ENCODE data around the gene PKNOX1.

DNA sequence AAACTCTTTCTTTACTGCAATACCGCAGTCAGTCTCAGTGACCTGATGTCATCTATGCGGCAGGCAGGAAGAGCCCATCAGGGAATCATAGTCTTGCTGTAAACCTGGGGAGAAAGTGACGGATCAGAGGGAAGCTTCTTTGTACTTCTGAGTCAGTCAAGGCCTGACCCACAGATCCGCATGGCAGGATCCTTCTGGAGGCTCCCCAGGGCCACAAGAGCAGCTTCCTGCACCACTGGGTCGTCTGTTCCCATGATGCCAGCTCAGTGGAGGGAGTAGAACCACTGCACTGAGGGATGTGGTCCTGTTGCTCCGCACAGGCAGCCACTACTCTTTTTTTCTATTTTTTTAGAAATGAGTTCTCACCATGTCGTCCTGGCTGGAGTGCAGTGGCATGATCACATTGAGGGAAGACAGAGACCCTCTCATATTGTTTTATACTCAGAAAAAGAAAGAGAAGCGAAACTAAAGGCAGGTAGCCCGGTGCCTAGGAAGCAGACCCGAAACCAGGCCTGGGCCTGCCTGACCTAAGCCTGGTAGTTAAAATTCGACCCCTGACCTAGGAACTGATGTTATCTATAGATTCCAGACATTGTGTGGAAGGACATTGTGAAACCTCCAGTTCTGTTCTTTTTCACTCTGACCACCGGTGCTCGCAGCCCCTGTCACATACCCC is 42.7 kb upstream of the PKNOX1 start:
- no peak for TF ChIP-seq POLR2A (IDR thresholded peaks at IDR 0.05)
- TF ChIP-seq, protein P1, sequence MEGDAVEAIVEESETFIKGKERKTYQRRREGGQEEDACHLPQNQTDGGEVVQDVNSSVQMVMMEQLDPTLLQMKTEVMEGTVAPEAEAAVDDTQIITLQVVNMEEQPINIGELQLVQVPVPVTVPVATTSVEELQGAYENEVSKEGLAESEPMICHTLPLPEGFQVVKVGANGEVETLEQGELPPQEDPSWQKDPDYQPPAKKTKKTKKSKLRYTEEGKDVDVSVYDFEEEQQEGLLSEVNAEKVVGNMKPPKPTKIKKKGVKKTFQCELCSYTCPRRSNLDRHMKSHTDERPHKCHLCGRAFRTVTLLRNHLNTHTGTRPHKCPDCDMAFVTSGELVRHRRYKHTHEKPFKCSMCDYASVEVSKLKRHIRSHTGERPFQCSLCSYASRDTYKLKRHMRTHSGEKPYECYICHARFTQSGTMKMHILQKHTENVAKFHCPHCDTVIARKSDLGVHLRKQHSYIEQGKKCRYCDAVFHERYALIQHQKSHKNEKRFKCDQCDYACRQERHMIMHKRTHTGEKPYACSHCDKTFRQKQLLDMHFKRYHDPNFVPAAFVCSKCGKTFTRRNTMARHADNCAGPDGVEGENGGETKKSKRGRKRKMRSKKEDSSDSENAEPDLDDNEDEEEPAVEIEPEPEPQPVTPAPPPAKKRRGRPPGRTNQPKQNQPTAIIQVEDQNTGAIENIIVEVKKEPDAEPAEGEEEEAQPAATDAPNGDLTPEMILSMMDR (IDR thresholded peaks at IDR 0.05) = no peak
- TF ChIP-seq EP300 (IDR thresholded peaks at IDR 0.05) = no peak
